ENCODE measurements around the gene PTPN13. TPM values are rescaled to one million over a fixed set of nuclear protein-coding genes. Genes with fewer than 3 reads are reported as not detected.

Gene PTPN13
- total RNA-seq, 1 donor from 2014 or later = 38.9 TPM

DNA sequence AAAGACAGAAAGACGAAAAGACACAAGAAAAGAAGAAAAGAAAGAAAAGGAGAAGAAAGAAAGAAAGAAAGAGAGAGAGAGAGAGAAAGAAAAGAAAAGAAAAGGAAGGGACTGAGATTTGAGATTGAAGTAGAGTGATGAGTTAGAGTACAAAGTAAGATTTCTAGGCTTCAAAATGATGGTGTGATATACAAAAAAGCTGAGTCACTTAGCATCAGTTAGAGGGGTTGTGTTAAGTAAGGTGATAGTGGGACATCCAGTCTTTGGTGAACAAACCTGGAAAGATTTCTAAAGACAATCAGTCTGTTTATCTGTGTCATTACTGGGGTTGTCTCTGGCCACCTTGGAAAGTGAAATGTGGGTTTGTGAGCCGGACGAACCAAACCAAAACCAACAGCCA lies 241.6 kb downstream of the PTPN13 start:
- Mint-ChIP-seq H3K27ac (ENCODE audit: unreplicated experiment) (no peak overlapping the region), H3K9me3 (ENCODE audit: low read depth) (no peaks in the 10 kb centered on the region), H3K36me3 (ENCODE audit: low read depth) (peaks cover 2% of the 10 kb centered on the region), H3K27me3 (ENCODE audit: low read depth) (no peaks in the 10 kb centered on the region), H3K4me1 (ENCODE audit: low read depth) (peaks cover 12% of the 10 kb centered on the region), H3K4me3 (ENCODE audit: unreplicated experiment) (no peak overlapping the region)
- DNase-seq (ENCODE audit: low spot score) = no peak
- TF ChIP-seq, protein P1, sequence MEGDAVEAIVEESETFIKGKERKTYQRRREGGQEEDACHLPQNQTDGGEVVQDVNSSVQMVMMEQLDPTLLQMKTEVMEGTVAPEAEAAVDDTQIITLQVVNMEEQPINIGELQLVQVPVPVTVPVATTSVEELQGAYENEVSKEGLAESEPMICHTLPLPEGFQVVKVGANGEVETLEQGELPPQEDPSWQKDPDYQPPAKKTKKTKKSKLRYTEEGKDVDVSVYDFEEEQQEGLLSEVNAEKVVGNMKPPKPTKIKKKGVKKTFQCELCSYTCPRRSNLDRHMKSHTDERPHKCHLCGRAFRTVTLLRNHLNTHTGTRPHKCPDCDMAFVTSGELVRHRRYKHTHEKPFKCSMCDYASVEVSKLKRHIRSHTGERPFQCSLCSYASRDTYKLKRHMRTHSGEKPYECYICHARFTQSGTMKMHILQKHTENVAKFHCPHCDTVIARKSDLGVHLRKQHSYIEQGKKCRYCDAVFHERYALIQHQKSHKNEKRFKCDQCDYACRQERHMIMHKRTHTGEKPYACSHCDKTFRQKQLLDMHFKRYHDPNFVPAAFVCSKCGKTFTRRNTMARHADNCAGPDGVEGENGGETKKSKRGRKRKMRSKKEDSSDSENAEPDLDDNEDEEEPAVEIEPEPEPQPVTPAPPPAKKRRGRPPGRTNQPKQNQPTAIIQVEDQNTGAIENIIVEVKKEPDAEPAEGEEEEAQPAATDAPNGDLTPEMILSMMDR (IDR thresholded peaks at IDR 0.05) = no peak

DNA sequence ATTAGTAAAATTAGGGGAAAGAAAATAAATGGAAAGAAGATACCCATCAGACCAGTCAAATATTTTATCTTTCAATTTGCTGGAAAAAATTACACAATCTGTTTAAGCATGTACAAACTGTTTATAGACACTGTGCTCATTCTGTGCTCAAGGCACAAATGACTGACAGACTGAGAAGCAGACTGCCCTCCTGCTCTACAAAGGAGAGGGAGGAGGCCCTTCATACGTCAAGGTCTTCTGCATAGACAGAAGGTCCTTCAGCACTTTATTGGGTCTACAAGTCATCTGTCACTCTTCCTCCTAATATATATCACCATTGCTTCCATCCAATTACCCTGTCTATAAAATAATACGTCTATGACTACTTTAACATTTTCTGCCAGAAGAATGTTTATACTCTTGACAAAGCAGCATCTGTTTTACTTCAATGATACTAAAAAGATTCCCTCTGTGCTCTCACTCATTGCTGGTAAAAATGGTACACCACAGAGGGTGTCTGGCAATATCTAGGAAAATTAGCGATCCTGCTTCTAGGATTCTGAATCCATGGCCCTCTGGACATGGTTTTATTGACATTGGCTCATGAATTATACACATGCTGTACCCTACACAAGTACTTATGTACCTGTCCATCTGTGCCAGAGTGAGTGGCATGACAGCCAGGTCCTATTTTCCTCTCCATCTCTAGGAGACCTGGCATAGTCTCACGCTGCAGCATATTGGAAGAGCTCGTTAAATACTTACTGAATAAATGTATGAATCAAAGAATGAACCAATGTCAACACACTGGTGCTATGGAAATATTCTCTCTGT lies 243.8 kb downstream of the PTPN13 start:
- no peak overlapping the region for H3K27ac Mint-ChIP-seq (ENCODE audit: unreplicated experiment)
- TF ChIP-seq, protein P1 (IDR thresholded peaks at IDR 0.05) = no peak
- H3K27me3 Mint-ChIP-seq (ENCODE audit: low read depth) = no peaks in the 10 kb centered on the region
- H3K4me1 Mint-ChIP-seq (ENCODE audit: low read depth) = peaks cover 12% of the 10 kb centered on the region
- no peak overlapping the region for H3K4me3 Mint-ChIP-seq (ENCODE audit: unreplicated experiment)
- no peak for DNase-seq (ENCODE audit: low spot score)
- no peaks in the 10 kb centered on the region for H3K9me3 Mint-ChIP-seq (ENCODE audit: low read depth)
- peaks cover 2% of the 10 kb centered on the region for H3K36me3 Mint-ChIP-seq (ENCODE audit: low read depth)

DNA sequence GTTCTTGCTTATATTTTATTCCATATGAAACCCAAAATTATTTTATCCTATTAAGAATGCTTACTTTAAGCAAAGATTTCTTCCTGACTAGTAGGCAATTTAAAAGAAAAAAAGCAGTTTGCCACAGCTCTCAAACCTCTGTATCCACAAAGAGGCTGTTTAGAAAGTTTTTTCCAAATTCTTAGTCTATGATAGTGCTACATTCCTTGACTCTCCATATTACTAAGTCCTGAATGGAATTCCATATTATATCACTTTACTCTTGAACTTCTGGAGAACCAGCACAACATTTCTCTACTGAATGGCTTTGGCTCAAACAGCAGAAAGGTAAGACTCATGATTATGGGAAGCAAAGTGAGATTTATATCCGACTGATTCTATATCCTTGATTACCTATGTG lies 246.7 kb downstream of the PTPN13 start:
- Mint-ChIP-seq H3K4me1 (ENCODE audit: low read depth) (peaks cover 12% of the 10 kb centered on the region), H3K27me3 (ENCODE audit: low read depth) (no peaks in the 10 kb centered on the region), H3K9me3 (ENCODE audit: low read depth) (no peaks in the 10 kb centered on the region), H3K36me3 (ENCODE audit: low read depth) (no peaks in the 10 kb centered on the region), H3K4me3 (ENCODE audit: unreplicated experiment) (no peak overlapping the region), H3K27ac (ENCODE audit: unreplicated experiment) (no peak overlapping the region)
- DNase-seq (ENCODE audit: low spot score) = no peak
- TF ChIP-seq, protein P1 (IDR thresholded peaks at IDR 0.05) = no peak

DNA sequence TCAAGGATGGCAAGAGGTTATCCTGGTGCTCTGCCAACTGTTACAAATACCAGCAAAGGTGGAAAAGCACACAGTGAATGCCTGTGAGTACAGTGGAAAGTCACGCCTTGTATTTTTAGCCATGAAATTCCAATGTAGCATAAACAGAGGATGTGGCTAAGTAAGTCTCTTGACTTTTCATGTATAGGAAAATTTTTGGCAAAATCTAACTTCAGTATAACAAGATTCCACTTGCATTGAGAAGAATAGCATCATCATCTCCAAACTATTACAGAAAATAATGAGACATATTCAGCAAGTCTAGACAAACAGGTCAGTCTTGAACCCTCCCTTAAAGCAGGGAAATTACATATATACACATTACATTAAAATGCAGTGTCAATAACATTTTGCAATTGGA lies 247.2 kb downstream of the PTPN13 start:
- Mint-ChIP-seq H3K4me3 (ENCODE audit: unreplicated experiment) (no peak overlapping the region), H3K27me3 (ENCODE audit: low read depth) (no peaks in the 10 kb centered on the region)

DNA sequence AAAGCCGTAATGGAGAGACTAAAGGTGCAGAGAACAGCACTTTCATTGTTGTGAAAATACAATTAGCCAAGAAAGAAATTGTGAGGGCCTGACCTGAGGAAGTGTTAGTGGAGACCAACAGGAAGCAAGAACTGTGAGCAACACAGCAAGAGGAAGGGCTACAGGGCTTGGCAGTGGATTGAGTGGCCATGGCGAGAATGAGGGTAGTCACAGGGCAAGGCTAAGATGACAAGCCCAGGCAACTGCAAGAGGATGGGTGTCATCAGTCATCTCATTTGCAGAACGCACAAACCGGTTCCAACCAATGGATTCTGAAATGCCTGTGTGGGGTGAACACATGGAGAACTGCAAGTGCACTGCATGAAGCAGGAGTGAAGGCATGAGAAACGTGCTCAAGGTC lies 251.5 kb downstream of the PTPN13 start:
- no peaks in the 10 kb centered on the region for H3K36me3 Mint-ChIP-seq (ENCODE audit: low read depth)
- no peak overlapping the region for H3K27ac Mint-ChIP-seq (ENCODE audit: unreplicated experiment)
- no peak for DNase-seq (ENCODE audit: low spot score)
- peaks cover 12% of the 10 kb centered on the region for H3K4me1 Mint-ChIP-seq (ENCODE audit: low read depth)
- no peaks in the 10 kb centered on the region for H3K9me3 Mint-ChIP-seq (ENCODE audit: low read depth)
- no peak overlapping the region for H3K4me3 Mint-ChIP-seq (ENCODE audit: unreplicated experiment)
- TF ChIP-seq, protein P1 (IDR thresholded peaks at IDR 0.05) = no peak
- H3K27me3 Mint-ChIP-seq (ENCODE audit: low read depth) = no peaks in the 10 kb centered on the region

More for the DNA sequence above, 247.2 kb downstream of the PTPN13 start:
- DNase-seq (ENCODE audit: low spot score) = no peak
- Mint-ChIP-seq H3K27ac (ENCODE audit: unreplicated experiment) (no peak overlapping the region), H3K9me3 (ENCODE audit: low read depth) (no peaks in the 10 kb centered on the region), H3K36me3 (ENCODE audit: low read depth) (no peaks in the 10 kb centered on the region), H3K4me1 (ENCODE audit: low read depth) (peaks cover 12% of the 10 kb centered on the region)
- TF ChIP-seq, protein P1 (IDR thresholded peaks at IDR 0.05) = no peak
